ENCODE data around the gene ITGAE.
"Not testable (repeated sequence)": the region's sequence is repeated elsewhere in the genome, so short reads cannot be mapped to it uniquely, and the experiment has no call there.

Gene ITGAE

GRCh38 chr17:3800362-3801271 lies at the start of gene ITGAE:
TSS of gene ITGAE (minus strand) at chr17:3801188. CDS start at chr17:3801144, 44 bp downstream.
- DNase-seq: no peak

GRCh38 chr17:3848229-3848835 lies 47.3 kb upstream of the ITGAE start:
- DNase-seq: no peak

GRCh38 chr17:3847165-3847670 lies 46.2 kb upstream of the ITGAE start:
- no peak for DNase-seq

- DNase-seq: no peak
Observed at GRCh38 chr17:3846437-3847164, 45.6 kb upstream of the ITGAE start.

- DNase-seq: peak; percentile 87
Observed at GRCh38 chr17:3845621-3846436, 44.8 kb upstream of the ITGAE start, which contains the start of gene NCBP3. TSS of gene NCBP3 (minus strand) at chr17:3846246. CDS start at chr17:3846223, 23 bp downstream.

GRCh38 chr17:3845291-3845620 lies 44.3 kb upstream of the ITGAE start:
- peak; percentile 58 for DNase-seq

GRCh38 chr17:3844556-3844955 lies 43.6 kb upstream of the ITGAE start:
- not testable (repeated sequence) for DNase-seq

GRCh38 chr17:3843935-3844516 lies 43.0 kb upstream of the ITGAE start:
- peak; percentile 22 for DNase-seq

GRCh38 chr17:3838206-3838605 lies 37.2 kb upstream of the ITGAE start:
- peak; percentile 16 for DNase-seq

- DNase-seq: no peak
Observed at GRCh38 chr17:3836551-3836950, 35.6 kb upstream of the ITGAE start.

- no peak for DNase-seq
Observed at GRCh38 chr17:3835410-3836229, 34.6 kb upstream of the ITGAE start.

GRCh38 chr17:3834811-3835210 lies 33.8 kb upstream of the ITGAE start:
- no peak for DNase-seq

- DNase-seq: no peak
Observed at GRCh38 chr17:3828852-3829232, 27.9 kb upstream of the ITGAE start.

- no peak for DNase-seq
Observed at GRCh38 chr17:3828151-3828851, 27.3 kb upstream of the ITGAE start.

GRCh38 chr17:3827124-3827773 lies 26.3 kb upstream of the ITGAE start:
- DNase-seq: peak; percentile 53

- no peak for DNase-seq
Observed at GRCh38 chr17:3826191-3826590, 25.2 kb upstream of the ITGAE start.

GRCh38 chr17:3821101-3821500 lies 20.1 kb upstream of the ITGAE start:
- no peak for DNase-seq

GRCh38 chr17:3818786-3819185 lies 17.8 kb upstream of the ITGAE start:
- no peak for DNase-seq

GRCh38 chr17:3817851-3818605 lies 17.0 kb upstream of the ITGAE start:
- no peak for DNase-seq

Data from NCI-H146 (cell line).